ENCODE data around the gene CAPN2.

CAPN2 gene

DNA sequence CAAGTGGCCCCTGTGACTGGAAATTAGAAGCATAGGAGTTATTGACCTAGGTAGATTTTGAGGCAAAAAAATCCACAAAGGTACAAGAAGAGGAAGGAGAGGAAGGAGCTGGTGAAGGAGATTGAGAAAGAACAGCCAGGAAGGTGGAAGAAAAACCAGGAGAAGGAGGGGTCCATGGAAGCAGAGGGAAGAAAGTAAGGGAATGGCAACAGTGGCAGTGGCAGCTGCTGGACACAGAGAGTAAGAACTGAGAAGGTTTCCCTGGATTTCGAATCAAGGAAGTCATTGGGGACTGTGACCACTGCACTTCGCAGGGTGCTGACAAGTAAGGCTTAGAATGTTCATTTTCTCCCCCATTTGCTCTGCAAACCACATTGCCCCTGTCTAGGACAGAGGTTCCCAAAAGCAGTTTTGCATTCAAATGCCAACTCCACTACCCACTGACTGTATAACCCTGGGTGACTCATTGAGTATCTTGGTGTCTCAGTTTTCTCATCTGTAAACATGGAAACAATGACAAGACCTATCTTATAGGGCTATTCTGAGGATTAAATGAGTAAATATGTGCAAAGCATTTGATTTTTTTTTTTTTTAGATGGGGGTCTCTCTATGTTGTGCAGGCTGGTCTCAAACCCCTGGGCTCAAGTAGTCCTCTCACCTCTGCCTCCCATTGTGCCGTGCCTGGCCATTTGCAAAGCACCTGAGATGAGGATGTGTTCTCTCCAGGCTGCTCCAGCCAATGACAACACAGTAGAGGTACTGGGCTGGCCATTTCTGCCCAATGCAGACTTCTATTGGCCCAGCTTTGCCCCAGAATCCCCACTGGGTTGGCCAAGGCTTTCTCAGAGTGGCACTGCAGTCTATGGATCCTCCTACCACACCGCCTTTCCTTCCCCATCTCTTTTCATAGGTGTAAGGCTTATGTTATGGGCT is 9.3 kb upstream of the CAPN2 start:
- no peak for DNase-seq

DNA sequence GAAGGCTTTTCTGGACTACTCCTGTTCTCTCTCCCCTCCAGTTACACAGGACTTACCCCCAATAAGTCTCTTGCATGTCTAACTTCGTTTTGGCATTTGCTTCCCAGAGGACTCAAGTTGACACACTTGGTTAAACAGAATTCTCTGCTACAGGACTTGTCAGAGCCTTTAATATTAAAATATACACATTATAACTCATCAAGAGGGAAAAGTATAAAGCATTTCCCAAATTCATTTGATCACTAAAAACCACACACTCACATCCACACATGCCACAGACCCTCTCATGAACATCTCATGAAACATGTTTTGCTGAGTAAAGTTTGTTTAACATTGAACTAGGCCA is 8.7 kb upstream of the CAPN2 start:
- DNase-seq = no peak

DNA sequence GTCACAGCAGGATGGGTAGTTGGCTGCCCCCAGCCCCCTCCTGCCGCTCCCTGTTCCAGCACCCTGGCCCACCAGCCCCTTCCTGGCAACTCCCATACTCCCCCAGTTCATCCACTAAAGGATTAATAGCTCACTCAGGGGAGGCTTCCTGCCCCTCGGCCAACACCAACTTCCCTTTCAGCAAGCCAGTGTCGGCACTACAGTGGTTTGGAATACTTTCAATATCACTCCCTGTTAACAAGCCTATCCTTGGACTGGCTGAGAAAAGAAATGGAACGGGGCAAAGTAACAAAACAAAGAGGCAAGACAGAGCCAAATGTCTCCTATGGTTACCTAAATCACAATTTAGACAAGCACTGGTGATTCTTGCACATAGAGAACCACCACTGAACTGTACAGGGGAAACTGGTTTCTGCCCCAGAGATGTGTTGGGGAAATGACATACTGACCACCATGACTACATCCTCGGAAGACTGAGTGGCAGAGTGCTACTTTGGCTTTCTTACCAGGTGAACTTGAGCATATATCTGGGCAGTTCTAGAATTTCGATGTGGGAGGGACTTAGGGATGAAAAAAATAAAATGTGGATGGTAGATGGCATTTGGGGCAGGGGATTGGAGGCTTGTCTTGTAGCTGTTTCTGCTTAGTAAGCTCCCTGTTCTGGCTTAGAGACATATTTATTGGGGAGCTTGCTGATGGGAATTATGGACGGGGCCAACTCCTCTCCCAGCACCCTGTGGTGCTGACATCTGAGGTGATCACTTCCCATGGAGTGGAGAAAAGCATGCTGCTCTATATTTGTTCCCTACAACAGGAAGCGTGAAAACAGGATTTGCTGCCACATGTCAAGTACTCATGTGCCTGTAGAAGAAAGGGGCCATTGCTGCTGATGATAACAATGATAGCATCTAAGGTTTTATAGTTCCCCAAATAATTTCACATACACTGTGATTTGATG is 7.1 kb upstream of the CAPN2 start:
- no peak for DNase-seq

- DNase-seq = peak; percentile 80
Observed at GRCh38 chr1:223706077-223706973, 6.0 kb upstream of the CAPN2 start.

- no peak for DNase-seq
Observed at GRCh38 chr1:223707256-223708000, 4.9 kb upstream of the CAPN2 start.

- DNase-seq = no peak
Observed at GRCh38 chr1:223708001-223708359, 4.4 kb upstream of the CAPN2 start.

DNA sequence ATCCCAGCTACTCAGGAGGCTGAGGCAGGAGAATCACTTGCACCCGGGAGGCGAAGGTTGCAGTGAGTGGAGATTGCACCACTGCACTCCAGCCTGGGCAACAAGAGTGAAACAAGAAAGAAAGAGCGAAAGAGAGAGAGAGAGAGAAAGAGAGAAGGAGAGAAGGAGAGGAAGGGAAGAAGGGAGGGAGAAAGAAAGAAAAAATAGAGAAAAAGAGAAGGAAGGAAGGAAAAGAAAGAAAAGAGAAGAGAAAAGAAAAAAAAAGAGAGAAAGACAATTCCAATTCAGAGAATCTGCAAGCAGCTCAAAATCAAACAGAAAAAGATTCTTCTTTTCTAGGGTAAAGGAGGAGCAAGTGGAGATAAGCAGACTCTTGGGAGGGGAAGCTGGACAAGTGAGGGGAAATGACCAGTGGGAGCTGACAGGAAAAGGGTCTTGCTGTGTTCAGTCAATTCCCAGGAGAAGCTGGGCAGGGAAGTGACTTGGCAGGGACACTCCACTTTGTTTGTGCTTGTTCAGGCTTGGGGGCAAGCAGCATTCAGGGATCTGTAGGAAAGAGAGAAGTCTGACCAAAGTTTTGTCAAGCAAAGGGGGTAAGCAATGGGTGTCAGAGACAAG is 3.6 kb upstream of the CAPN2 start:
- no peak for DNase-seq

DNA sequence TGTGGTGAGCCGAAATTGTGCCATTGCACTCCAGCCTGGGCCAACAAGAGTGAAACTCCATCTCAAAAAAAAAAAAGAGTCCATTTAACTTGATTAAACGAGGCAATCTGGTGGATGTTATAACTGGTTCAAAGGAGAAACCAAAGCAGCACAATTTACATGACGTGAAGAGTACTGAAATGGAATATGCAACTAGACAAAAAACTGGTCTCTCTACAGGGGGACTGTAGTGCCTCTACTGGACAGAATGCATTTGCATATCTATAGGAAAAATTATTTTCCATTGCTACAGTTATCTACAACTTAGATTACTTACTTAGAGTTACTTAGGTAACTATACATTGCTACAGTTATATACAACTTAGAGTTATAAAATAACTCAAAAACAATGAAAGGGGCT is 2.7 kb upstream of the CAPN2 start:
- DNase-seq = no peak

GRCh38 chr1:223710179-223711133 is 1.9 kb upstream of the CAPN2 start:
- no peak for DNase-seq

DNA sequence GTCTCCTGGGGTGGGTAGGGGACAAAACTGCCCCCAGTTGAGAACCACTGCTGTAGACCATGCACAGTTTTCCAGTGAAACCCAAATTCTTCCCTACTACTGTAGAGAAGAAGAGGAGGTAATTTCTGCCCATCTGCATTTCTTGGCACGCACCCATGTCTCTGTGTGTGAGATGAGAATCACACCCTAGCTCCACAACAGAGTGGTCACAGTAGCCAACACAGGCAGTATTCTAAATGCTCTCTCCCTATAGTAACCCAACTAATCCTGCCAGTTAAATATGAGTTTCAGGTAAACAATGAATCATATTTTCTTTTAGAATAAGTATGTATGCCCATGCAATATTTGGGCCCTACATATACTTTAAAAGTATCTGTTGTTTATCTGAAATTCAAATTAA is 1.2 kb upstream of the CAPN2 start:
- peak; percentile 84 for DNase-seq

GRCh38 chr1:223711747-223712193 is 569 bp upstream of the CAPN2 start:
- no peak for DNase-seq

GRCh38 chr1:223712850-223713474 is 623 bp downstream of the CAPN2 start:
- no peak for DNase-seq

- DNase-seq = no peak
Observed at GRCh38 chr1:223713546-223714420, 1.4 kb downstream of the CAPN2 start.

GRCh38 chr1:223714421-223714724 is 2.0 kb downstream of the CAPN2 start:
- DNase-seq = no peak

- DNase-seq = no peak
Observed at GRCh38 chr1:223714849-223715603, 2.7 kb downstream of the CAPN2 start.

DNA sequence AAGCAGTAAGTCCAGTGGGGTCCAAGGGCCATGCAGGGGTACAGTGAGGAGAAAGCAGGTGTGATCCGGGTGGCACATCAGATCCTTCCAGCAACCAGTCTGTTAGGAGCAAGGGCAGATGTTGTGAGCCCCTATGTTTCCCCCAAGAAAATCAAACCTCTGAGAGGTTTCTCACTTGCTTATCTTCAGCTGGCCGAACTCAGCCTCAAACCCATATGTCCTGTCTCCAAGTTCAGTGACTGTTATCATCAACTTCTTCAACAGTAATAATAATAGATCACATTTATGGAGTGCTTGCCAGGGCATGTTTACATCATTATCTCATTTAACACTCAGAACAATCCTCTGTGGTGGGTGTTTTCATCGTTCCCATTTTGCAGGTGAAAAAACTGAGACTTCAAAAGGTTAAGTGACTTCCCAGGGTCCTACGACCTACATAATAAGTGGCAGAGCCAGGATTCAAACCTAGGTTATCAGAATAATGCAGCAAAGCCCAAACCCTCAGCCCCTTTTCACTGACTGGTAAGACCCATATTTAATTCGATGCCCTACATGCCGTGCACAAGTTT is 3.3 kb downstream of the CAPN2 start:
- DNase-seq = no peak

DNA sequence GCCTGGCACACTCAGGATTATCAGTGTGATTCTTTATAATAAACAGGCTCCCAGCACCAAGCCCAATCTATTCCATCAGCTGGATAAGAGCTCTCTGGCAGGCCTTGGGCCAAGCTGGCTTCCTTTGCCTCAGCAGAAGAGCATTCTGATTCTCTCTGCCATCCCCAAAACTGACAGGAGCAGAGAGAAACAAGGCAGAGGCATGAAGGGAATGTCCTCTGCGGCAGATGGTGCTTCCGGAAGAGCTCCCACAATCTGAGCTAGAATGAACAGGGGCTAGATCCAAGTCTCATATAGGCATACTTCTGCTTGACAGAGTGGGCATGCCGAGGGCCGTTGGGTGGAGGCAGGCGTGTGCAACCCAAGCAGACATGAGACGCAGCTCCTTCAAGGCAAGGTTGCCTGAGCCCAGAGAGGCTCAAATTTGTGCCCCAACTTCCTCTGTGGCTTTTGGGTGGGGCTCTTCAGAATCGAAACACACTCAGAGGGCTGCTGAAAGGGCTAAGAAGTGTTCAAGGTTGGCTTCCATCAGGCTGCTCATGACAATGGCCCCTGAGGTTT is 4.0 kb downstream of the CAPN2 start:
- no peak for DNase-seq

- DNase-seq = no peak
Observed at GRCh38 chr1:223717123-223717522, 4.8 kb downstream of the CAPN2 start.

Data from NCI-H446 treated with DMSO at 0.1 percent for 48 hours (cell line).